Neural cell (in vitro differentiated cells): ENCODE data around the gene MAGI2. TPM values are rescaled to one million over a fixed set of nuclear protein-coding genes. Genes with fewer than 3 reads are reported as not detected.

Experiments
- H2AFZ ChIP-seq: fragments of 200-600, 300-800 bp; sonication (generic), shearing (Covaris generic); 2 replicates; pipeline ENCODE4 v1.6.0; 2014; ENCODE audit warnings: low read depth, mild to moderate bottlenecking, antibody characterized with exemption, low read length, moderate library complexity
- H3F3A ChIP-seq: fragments of 200-600 bp; shearing (Covaris generic); 2 replicates; pipeline ENCODE4 v1.6.1; 2016; ENCODE audit warnings: mild to moderate bottlenecking, moderate library complexity, mixed read lengths, antibody characterized with exemption, low read length; ENCODE audit not compliant: insufficient read depth, poor library complexity, severe bottlenecking
- H3K27ac ChIP-seq: fragments of 200-600, 300-800 bp; sonication (generic), shearing (Covaris generic); 2 replicates; pipeline ENCODE4 v1.5.1; 2014; ENCODE audit warnings: mild to moderate bottlenecking, low read length, moderate library complexity
- H3K27me3 ChIP-seq: fragments of 300-800, 200-600 bp; sonication (generic), shearing (Covaris generic); 2 replicates; pipeline ENCODE4 v1.6.0; 2014; ENCODE audit warnings: mild to moderate bottlenecking, low read depth, low read length, moderate library complexity; ENCODE audit not compliant: insufficient read depth
- H3K36me3 ChIP-seq: fragments of 300-800, 200-600 bp; sonication (generic), shearing (Covaris generic); 2 replicates; pipeline ENCODE4 v1.5.1; 2014; ENCODE audit warnings: mild to moderate bottlenecking, antibody characterized with exemption, low read length, moderate library complexity; ENCODE audit not compliant: insufficient read depth
- H3K4me2 ChIP-seq: fragments of 300-800, 200-600 bp; sonication (generic), shearing (Covaris generic); 2 replicates; pipeline ENCODE4 v1.6.0; 2014; ENCODE audit warnings: mild to moderate bottlenecking, low read length
- H3K4me3 ChIP-seq: fragments of 300-800, 200-600 bp; sonication (generic), shearing (Covaris generic); 2 replicates; pipeline ENCODE4 v1.5.1; 2014; ENCODE audit warnings: mild to moderate bottlenecking, low read length, moderate library complexity
- H3K79me2 ChIP-seq: fragments of 200-600 bp; shearing (Covaris generic); replicated peaks from 2 replicates; pipeline ENCODE4 v1.6.0; 2014; ENCODE audit warnings: mild to moderate bottlenecking, low read length, moderate library complexity; ENCODE audit not compliant: insufficient read depth
- H3K9ac ChIP-seq: fragments of 300-800, 200-600 bp; sonication (generic), shearing (Covaris generic); 2 replicates; pipeline ENCODE4 v1.6.1; 2016; ENCODE audit warnings: mild to moderate bottlenecking, low read length, mixed read lengths
- H3K9me2 ChIP-seq: fragments of 200-600 bp; shearing (Covaris generic); 2 replicates; pipeline ENCODE4 v1.6.1; 2016; ENCODE audit warnings: mild to moderate bottlenecking, low read length, mixed read lengths; ENCODE audit not compliant: insufficient read depth
- H3K9me3 ChIP-seq: fragments of 200-600, 300-800 bp; sonication (generic), shearing (Covaris generic); 2 replicates; pipeline ENCODE4 v1.6.1; 2016; ENCODE audit warnings: mild to moderate bottlenecking, mixed run types, low read length, moderate library complexity, mixed read lengths
- H4K20me1 ChIP-seq: fragments of 200-600 bp; shearing (Covaris generic); 2 replicates; pipeline ENCODE4 v1.6.1; 2016; ENCODE audit warnings: mild to moderate bottlenecking, mixed run types; ENCODE audit not compliant: insufficient read depth
- EP300 ChIP-seq: fragments of 450-650 bp; conservative IDR thresholded peaks from 2 replicates; pipeline ENCODE4 v1.6.1; 2014; ENCODE audit warnings: antibody characterized with exemption, mild to moderate bottlenecking, moderate library complexity; ENCODE audit not compliant: poor library complexity, severe bottlenecking
- EZH2 ChIP-seq: fragments of 200-600, 300-800 bp; shearing (Covaris generic), sonication (generic); IDR thresholded peaks from 2 replicates; pipeline ENCODE4 v1.6.1; 2014; ENCODE audit warnings: antibody characterized with exemption, low read length, borderline replicate concordance, mild to moderate bottlenecking; ENCODE audit not compliant: insufficient read depth, poor library complexity, severe bottlenecking
- MXI1 ChIP-seq: fragments of 450-650 bp; conservative IDR thresholded peaks from 2 replicates; pipeline ENCODE4 v1.6.1; 2014; ENCODE audit warnings: antibody characterized with exemption, mild to moderate bottlenecking; ENCODE audit not compliant: poor library complexity, severe bottlenecking
- POLR2AphosphoS5 ChIP-seq: IDR thresholded peaks from 2 replicates; pipeline ENCODE4 v1.6.1; 2012
- RAD21 ChIP-seq: fragments of 450-650 bp; conservative IDR thresholded peaks from 2 replicates; pipeline ENCODE4 v1.6.1; 2014; ENCODE audit warnings: antibody characterized with exemption, mild to moderate bottlenecking, moderate library complexity
- SMC3 ChIP-seq: fragments of 450-650 bp; conservative IDR thresholded peaks from 2 replicates; pipeline ENCODE4 v1.6.1; 2014; ENCODE audit warnings: antibody characterized with exemption, mild to moderate bottlenecking, moderate library complexity; ENCODE audit not compliant: poor library complexity
- TAF1 ChIP-seq: IDR thresholded peaks from 2 replicates; pipeline ENCODE4 v1.6.1; 2012; ENCODE audit warnings: low read depth
- polyA plus RNA-seq: library from polyadenylated mRNA; depleted of rRNA; stranded (reverse); fragments of >200 nt; gene quantifications from 2 replicates; pipeline ENCODE4 v1.2.3, GENCODE V29; 2014
- TF ChIP-seq, protein P1 (sequence below): fragments of 450-650 bp; IDR thresholded peaks from 2 replicates; pipeline ENCODE4 v1.5.1; 2014; ENCODE audit warnings: antibody characterized with exemption, mild to moderate bottlenecking, moderate library complexity; ENCODE audit not compliant: poor library complexity, severe bottlenecking
- TF ChIP-seq, protein P2 (sequence below): IDR thresholded peaks from 2 replicates; pipeline ENCODE4 v1.6.1; 2012; ENCODE audit warnings: borderline replicate concordance

The MAGI2 gene
- polyA plus RNA-seq, 1 donor from 2014 or later: 19.3 TPM

DNA sequence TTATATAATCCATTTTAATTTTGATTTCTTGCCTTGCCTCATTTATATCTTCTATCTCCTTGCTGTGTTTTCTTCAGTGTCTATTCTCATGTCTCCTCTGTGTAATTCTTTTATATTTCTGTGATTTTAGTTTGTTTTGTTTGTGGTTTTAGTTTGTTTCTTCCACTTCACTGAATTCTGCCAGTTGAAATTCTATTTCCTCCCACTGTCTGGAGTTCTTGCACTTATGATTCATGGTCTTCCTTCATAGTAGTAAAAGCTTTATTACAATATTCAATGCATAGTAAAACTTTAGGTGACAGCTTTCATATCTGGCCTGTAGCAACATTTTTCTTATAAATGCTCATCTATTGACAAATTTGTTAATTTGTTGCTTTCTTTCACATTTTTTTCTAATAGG lies 113.3 kb downstream of the MAGI2 start:
- H3F3A ChIP-seq: no peaks in the 10 kb centered on the region
- no peak overlapping the region for H2AFZ ChIP-seq
- no peaks in the 10 kb centered on the region for H4K20me1 ChIP-seq

DNA sequence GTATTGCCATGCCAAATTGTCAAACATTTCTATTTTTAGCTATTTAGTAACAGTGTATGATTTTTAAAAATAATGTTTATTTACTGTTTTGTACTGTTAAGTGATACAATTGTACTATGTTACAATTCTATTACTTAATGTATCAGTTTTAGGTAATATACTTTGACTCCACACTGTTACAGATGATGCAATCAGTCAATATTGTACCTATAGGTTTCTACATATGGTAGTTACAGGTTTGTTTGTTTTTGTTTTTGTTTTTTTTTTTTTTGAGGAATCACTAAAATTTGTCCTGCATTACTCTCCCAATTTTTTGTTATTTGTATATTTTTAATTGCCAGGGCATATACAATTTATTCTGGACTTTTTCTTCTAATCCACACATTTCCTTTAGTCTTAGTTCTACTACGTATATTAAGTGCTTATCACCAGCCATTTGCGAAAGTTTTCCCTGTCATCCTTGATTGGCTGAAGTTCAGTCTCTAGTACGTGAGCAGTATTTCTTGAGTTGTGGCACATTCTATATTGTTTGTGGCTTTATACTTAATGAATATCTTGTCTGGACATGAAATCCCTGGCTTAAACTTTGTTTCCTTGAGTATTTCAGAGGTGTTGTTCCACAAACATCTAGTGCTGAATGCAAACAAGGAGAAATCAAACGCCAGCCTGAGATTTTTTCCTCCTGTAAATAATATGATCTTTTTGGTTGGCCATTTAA lies 114.1 kb downstream of the MAGI2 start:
- no peak overlapping the region for H3K27ac ChIP-seq
- H3K27me3 ChIP-seq: no peaks in the 10 kb centered on the region
- no peaks in the 10 kb centered on the region for H4K20me1 ChIP-seq
- H3K36me3 ChIP-seq: no peaks in the 10 kb centered on the region
- TF ChIP-seq, protein P1, sequence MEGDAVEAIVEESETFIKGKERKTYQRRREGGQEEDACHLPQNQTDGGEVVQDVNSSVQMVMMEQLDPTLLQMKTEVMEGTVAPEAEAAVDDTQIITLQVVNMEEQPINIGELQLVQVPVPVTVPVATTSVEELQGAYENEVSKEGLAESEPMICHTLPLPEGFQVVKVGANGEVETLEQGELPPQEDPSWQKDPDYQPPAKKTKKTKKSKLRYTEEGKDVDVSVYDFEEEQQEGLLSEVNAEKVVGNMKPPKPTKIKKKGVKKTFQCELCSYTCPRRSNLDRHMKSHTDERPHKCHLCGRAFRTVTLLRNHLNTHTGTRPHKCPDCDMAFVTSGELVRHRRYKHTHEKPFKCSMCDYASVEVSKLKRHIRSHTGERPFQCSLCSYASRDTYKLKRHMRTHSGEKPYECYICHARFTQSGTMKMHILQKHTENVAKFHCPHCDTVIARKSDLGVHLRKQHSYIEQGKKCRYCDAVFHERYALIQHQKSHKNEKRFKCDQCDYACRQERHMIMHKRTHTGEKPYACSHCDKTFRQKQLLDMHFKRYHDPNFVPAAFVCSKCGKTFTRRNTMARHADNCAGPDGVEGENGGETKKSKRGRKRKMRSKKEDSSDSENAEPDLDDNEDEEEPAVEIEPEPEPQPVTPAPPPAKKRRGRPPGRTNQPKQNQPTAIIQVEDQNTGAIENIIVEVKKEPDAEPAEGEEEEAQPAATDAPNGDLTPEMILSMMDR: no peak
- TF ChIP-seq RAD21 (no peak), SMC3 (no peak), EP300 (no peak), EZH2 (no peak), MXI1 (no peak), TAF1 (no peak), POLR2AphosphoS5 (no peak)
- TF ChIP-seq, protein P2, sequence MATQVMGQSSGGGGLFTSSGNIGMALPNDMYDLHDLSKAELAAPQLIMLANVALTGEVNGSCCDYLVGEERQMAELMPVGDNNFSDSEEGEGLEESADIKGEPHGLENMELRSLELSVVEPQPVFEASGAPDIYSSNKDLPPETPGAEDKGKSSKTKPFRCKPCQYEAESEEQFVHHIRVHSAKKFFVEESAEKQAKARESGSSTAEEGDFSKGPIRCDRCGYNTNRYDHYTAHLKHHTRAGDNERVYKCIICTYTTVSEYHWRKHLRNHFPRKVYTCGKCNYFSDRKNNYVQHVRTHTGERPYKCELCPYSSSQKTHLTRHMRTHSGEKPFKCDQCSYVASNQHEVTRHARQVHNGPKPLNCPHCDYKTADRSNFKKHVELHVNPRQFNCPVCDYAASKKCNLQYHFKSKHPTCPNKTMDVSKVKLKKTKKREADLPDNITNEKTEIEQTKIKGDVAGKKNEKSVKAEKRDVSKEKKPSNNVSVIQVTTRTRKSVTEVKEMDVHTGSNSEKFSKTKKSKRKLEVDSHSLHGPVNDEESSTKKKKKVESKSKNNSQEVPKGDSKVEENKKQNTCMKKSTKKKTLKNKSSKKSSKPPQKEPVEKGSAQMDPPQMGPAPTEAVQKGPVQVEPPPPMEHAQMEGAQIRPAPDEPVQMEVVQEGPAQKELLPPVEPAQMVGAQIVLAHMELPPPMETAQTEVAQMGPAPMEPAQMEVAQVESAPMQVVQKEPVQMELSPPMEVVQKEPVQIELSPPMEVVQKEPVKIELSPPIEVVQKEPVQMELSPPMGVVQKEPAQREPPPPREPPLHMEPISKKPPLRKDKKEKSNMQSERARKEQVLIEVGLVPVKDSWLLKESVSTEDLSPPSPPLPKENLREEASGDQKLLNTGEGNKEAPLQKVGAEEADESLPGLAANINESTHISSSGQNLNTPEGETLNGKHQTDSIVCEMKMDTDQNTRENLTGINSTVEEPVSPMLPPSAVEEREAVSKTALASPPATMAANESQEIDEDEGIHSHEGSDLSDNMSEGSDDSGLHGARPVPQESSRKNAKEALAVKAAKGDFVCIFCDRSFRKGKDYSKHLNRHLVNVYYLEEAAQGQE: no peak
- no peak overlapping the region for H2AFZ ChIP-seq
- no peak overlapping the region for H3K4me2 ChIP-seq
- no peaks in the 10 kb centered on the region for H3F3A ChIP-seq
- H3K9me2 ChIP-seq: no peaks in the 10 kb centered on the region
- no peaks in the 10 kb centered on the region for H3K79me2 ChIP-seq
- no peaks in the 10 kb centered on the region for H3K9me3 ChIP-seq
- no peak overlapping the region for H3K4me3 ChIP-seq
- H3K9ac ChIP-seq: no peak overlapping the region

More for the DNA sequence above, 113.3 kb downstream of the MAGI2 start:
- H3K4me3 ChIP-seq: no peak overlapping the region
- H3K27ac ChIP-seq: no peak overlapping the region
- no peaks in the 10 kb centered on the region for H3K27me3 ChIP-seq
- no peaks in the 10 kb centered on the region for H3K36me3 ChIP-seq
- TF ChIP-seq, protein P2: no peak
- TF ChIP-seq POLR2AphosphoS5: no peak
- TF ChIP-seq RAD21: no peak
- TF ChIP-seq SMC3: no peak
- no peak for TF ChIP-seq MXI1
- TF ChIP-seq EP300: no peak
- no peak for TF ChIP-seq EZH2
- no peak for TF ChIP-seq TAF1
- TF ChIP-seq, protein P1: no peak
- H3K9ac ChIP-seq: no peak overlapping the region
- H3K4me2 ChIP-seq: no peak overlapping the region
- H3K79me2 ChIP-seq: no peaks in the 10 kb centered on the region
- no peaks in the 10 kb centered on the region for H3K9me2 ChIP-seq
- H3K9me3 ChIP-seq: no peaks in the 10 kb centered on the region
